HG03571 (cell line): Measurements from ENCODE around the gene KIR3DL3.
"Not testable (repeated sequence)": the region's sequence is repeated elsewhere in the genome, so short reads cannot be mapped to it uniquely, and the experiment has no call there.

Experiments used
- ATAC-seq: cut with Tn5 transposase; IDR thresholded peaks from one replicate; pipeline ENCODE4 v1.9.1; 2021; ENCODE audit not compliant: unreplicated experiment

Gene KIR3DL3

GRCh38 chr19:54775830-54776229, 51.6 kb downstream of the KIR3DL3 start:
- not testable (repeated sequence) for ATAC-seq

- not testable (repeated sequence) for ATAC-seq
Observed at GRCh38 chr19:54777851-54778250, 53.6 kb downstream of the KIR3DL3 start.

- ATAC-seq = not testable (repeated sequence)
Observed at GRCh38 chr19:54778896-54779295, 54.7 kb downstream of the KIR3DL3 start.

GRCh38 chr19:54782916-54783315, 58.7 kb downstream of the KIR3DL3 start:
- not testable (repeated sequence) for ATAC-seq
